ENCODE data around the gene GNL2.

The GNL2 gene

DNA sequence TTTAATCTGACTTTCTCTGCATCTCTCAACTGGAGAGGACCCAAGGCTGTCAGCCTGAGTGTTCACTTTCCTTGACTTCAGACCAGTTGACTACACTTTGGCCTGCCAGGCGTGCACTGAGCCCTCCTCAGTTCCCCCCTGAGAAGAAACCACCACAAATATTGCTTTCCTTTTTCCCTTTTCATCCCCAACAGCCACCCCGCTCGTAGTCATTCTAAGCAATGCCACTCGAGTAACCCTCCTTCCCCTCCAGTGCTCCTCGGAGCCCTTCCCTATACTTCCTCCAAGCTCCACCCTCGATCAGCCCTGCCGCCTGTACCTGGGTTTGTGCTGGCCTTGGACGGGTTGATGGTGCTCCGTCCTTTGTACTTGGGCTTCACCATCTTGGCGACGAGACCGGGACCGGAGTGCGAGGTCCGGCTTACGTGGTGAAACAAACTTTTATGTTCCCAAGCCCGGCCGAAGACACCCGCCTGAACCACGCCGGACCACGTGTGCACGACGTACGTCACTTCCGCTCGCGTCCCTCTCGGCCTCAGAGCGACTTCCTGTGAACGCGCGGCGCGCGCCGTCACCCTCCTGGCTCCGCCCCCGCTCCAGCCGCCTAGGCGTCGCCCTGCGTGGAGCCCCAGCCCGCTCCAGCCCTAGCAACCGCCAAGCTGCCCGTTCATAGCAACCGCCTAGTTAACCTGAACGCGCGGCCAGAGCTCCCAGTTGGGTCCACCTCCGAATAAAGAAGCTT, at the start of gene GNL2:
Gene GNL2, minus strand, starts transcription at position 498 of the 742 bp plus-strand sequence. Its CDS starts 115 bp downstream, at position 383.
- Mint-ChIP-seq H3K27me3 (no peaks in the 10 kb centered on the region), H3K4me3 (peak within 1 kb of the TSS; percentile 100), H3K9me3 (no peaks in the 10 kb centered on the region), H3K27ac (peak within 1 kb of the TSS; percentile 99), H3K4me1 (peaks cover 42% of the 10 kb centered on the region), H3K36me3 (peaks cover 6% of the 10 kb centered on the region)

DNA sequence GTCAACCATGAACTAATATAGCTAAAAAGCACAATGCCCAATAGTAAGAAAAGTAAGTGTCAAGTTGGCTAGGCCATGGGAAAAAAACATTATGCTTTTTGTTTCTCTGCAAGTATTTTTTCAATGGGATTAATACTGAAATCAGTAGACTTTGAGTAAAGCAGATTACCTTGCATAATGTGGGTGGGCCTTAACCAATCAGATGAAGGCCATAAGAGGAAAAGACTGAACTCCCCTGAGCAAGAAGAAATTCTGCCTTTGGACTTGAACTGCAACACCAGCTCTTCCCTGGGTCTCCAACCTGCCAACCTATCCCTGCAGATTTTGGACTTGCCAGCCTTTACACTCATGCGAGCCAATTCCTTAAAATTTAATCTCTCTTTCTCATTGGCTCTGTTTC, 45.3 kb upstream of the GNL2 start:
- no peaks in the 10 kb centered on the region for H3K4me1 Mint-ChIP-seq
- H3K4me3 Mint-ChIP-seq: no peak overlapping the region
- no peaks in the 10 kb centered on the region for H3K9me3 Mint-ChIP-seq
- H3K27ac Mint-ChIP-seq: no peak overlapping the region
- H3K27me3 Mint-ChIP-seq: peaks cover 12% of the 10 kb centered on the region
- H3K36me3 Mint-ChIP-seq: no peaks in the 10 kb centered on the region

DNA sequence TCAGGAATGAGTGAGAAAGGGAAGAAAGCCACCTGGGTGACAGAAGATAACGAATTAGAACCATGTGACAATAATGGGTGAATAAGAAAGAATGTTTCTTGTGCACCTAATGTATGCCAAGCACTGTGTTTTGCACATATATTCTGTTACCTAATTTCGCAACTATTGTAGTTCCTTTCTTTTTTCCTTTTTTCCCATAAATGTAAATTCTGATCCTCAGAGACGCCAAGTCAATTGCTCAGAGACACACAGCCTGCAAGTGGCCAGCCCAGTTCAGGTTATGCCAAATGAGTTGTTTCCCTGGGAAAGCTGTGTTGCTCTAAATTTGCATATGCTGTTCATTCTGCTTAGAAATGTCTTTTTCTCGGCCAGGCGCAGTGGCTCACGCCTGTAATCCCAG, 40.7 kb upstream of the GNL2 start:
- no peak overlapping the region for H3K4me3 Mint-ChIP-seq
- no peak overlapping the region for H3K27ac Mint-ChIP-seq
- H3K27me3 Mint-ChIP-seq: peaks cover 41% of the 10 kb centered on the region
- H3K9me3 Mint-ChIP-seq: no peaks in the 10 kb centered on the region
- peaks cover 5% of the 10 kb centered on the region for H3K4me1 Mint-ChIP-seq
- H3K36me3 Mint-ChIP-seq: no peaks in the 10 kb centered on the region

DNA sequence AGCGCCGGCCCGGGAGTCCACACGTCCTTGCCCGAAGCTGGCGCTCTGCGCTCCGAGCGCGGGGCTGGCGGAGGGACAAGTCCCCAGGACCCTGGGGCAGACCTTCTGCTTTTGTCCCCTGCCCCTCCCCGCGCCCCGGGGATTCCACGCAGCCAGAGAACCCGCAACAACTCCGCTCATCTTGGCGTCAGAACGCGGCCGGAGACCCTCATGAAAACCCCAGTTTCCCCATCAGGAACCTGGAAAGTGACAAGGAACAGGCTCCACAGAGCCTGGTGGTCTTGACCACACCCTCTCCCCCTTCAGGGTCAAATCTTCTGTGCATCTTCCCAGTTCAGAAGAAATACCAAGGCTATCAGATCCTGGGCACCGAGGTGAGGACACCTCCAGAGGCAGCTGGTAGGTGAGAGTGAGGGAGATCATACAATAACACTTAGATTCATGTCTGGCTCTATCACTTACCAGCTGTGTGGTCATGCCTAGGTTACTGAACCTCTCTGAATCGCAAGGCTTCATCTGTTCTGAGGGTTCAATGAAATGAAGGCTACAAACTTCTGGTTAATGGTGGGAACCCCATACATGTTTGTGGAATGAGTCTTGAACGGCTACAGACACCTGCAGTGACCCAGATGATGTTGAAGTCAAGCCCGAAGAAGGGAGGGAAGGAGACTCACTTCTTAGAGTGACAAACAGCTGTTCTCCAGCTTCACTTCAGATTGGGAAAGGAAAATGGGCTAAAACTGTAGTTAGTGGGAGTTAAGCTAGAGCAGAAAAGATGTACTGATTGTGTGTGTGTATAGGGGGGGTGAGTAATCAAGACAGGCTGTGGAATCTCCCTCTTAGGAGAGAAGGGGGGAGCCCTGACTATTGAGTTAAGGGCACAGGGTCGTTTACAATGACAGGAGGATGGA, 39.5 kb upstream of the GNL2 start:
- peaks cover 50% of the 10 kb centered on the region for H3K27me3 Mint-ChIP-seq
- no peaks in the 10 kb centered on the region for H3K9me3 Mint-ChIP-seq
- no peak overlapping the region for H3K27ac Mint-ChIP-seq
- no peak overlapping the region for H3K4me3 Mint-ChIP-seq
- peaks cover 5% of the 10 kb centered on the region for H3K4me1 Mint-ChIP-seq
- H3K36me3 Mint-ChIP-seq: no peaks in the 10 kb centered on the region

DNA sequence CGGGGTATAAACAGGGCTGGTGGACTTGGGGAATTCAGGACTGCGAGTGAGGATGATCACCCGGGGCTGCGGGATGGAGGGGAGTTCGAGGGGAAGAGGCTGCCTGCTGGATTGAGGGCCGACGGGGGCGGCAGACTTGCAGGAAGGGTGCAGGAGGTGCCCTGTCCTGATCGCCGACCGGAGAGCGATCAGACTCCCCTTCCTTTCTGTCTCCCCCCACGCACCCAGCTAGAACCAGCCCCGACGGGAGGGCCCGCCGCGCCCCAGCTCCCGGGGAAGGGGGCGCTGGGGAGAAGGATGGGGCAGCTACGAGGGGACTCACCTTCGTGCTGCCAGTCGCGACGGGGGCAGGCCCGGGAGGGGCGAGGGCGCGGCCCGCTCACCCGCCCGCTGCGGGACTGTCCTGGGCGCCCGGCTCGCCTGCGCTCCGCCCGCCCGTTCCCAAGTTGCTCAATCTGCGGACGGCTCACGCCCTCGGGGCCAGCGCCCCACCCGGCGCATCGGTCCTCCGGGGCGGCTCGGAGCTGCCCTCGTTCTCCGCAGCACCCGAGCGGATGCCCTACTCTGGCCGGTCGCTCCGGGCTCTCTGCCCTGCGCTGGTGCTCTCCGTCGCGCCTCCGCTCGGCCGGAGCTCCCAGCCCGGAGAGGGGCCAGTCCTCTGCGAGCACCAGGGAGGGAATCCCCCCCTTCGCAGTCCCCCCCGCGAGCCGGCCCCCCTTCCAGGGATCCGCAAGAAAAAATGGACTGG, 38.7 kb upstream of the GNL2 start, which contains the start of gene RSPO1:
Gene RSPO1, minus strand, starts transcription at position 649 of the 748 bp plus-strand sequence. CDS start 5,231 bp downstream, outside the sequence.
- Mint-ChIP-seq H3K4me3 (peak within 1 kb of the TSS; percentile 15), H3K27me3 (peaks cover 55% of the 10 kb centered on the region), H3K9me3 (no peaks in the 10 kb centered on the region), H3K27ac (no peak within 1 kb of the TSS), H3K36me3 (no peaks in the 10 kb centered on the region), H3K4me1 (peaks cover 5% of the 10 kb centered on the region)

DNA sequence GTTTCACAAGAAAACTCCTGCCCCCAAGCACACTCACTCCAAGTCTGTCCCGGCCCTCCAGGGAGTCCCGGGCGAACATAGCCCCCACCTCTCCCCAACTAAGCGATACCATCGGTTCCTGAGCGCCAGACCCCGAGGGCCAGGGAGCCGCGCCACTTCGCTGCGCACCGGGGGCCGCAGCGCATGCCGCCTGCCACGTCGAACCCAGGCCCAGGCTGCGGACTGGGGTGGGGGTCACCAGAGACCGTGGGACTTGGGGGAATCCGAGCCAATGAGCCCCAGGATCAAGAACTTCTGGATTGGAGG, 38.2 kb upstream of the GNL2 start:
- H3K27me3 Mint-ChIP-seq: peaks cover 58% of the 10 kb centered on the region
- H3K4me1 Mint-ChIP-seq: peaks cover 5% of the 10 kb centered on the region
- H3K4me3 Mint-ChIP-seq: peak overlapping the region; percentile 15
- H3K27ac Mint-ChIP-seq: no peak overlapping the region
- no peaks in the 10 kb centered on the region for H3K9me3 Mint-ChIP-seq
- no peaks in the 10 kb centered on the region for H3K36me3 Mint-ChIP-seq

DNA sequence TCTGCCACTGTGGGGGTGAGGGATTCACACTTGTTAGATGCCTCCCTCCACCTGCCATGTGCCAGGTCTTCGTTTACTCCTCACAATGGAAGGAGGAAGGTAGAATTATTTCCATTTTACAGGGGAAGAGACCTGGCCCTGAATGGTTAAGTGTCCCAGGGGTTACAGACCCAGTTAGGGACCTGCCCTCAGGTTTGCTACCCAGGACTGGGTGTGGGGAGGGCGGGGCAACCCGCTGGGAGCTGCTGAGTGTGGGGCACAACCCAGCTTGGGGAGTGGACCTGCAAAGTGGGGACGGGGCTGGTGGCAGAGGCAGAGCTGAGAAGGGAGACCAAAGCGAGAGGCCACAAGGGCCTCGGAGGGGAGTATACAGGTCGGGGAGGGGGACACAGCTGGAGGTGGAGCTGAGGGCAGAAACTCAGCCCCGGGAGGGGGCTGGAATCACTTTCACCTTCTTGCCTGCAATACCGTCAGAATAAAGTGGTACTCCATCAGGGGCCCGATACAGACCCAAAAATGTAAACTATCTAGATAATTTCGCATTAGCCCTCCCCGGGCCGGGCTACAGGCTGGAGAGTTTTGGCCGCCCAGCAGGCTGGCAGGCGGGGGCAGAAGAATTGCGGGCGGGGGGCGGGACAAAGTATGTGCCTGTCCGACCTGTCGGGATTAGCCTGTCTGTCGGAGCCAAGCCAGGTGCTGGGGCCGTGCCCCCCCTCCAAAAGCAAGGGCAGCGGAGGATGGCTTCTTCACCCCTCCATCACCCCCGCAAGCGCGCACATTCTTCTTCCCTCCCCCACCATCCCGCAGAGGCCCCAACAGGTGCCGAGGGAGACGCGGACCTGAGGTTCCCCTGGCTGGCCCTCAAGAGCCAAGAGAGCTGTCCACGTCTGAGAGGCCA, 37.6 kb upstream of the GNL2 start:
- Mint-ChIP-seq H3K4me1 (peaks cover 5% of the 10 kb centered on the region), H3K36me3 (no peaks in the 10 kb centered on the region), H3K4me3 (peak overlapping the region; percentile 15), H3K9me3 (no peaks in the 10 kb centered on the region), H3K27ac (no peak overlapping the region), H3K27me3 (peaks cover 56% of the 10 kb centered on the region)

DNA sequence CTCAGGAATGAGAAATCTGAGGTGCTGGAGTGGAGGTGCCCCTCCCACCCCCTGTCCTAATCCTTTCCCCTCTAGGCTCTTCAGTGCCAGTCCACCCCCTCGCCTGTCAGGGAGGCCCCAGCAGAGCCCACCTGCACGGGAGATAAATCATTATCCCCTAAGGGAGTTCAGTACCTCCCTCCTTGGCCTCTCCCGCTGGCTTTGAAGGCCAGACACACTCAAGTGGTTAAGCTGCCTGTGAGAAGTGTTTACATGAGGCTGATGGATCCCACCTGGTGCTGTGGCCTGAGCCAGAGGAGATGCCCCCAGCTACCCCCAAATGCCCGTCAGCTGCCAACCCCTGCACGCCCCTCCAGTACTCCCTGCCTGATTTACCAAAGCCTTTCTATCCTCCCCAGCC, 35.3 kb upstream of the GNL2 start:
- H3K4me1 Mint-ChIP-seq: peaks cover 5% of the 10 kb centered on the region
- H3K27me3 Mint-ChIP-seq: peaks cover 55% of the 10 kb centered on the region
- no peak overlapping the region for H3K27ac Mint-ChIP-seq
- H3K9me3 Mint-ChIP-seq: no peaks in the 10 kb centered on the region
- H3K4me3 Mint-ChIP-seq: no peak overlapping the region
- no peaks in the 10 kb centered on the region for H3K36me3 Mint-ChIP-seq

DNA sequence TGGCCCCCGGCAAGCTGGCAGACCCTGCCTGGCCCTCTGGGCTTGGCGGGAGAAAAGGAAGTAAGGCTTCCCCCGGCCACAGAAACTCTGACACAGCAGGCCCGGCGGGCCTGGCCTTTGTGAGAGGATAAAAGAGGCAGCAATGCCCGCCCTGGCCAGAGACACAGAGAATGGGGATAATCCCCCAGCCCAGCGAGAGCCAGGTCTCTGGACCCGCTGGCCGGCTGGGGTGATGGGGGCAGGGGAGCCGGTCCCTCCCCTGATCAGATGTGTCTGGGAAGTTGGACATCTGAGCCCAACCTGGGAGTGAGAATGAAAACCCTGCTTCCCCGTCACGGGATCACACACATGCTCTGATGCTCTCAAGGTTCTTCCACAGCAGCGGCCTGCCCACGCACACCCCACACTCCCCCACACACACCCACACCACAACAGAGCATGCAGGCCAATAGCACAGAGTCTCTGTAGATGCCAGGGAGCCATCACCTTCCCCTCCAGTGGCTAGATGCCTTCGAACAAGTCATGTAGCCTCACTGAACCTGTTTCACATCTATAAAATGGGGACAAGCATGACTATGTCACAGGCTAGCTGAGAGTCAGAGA, 34.8 kb upstream of the GNL2 start:
- H3K9me3 Mint-ChIP-seq: no peaks in the 10 kb centered on the region
- peaks cover 52% of the 10 kb centered on the region for H3K27me3 Mint-ChIP-seq
- no peaks in the 10 kb centered on the region for H3K36me3 Mint-ChIP-seq
- no peak overlapping the region for H3K4me3 Mint-ChIP-seq
- H3K4me1 Mint-ChIP-seq: peaks cover 5% of the 10 kb centered on the region
- no peak overlapping the region for H3K27ac Mint-ChIP-seq

DNA sequence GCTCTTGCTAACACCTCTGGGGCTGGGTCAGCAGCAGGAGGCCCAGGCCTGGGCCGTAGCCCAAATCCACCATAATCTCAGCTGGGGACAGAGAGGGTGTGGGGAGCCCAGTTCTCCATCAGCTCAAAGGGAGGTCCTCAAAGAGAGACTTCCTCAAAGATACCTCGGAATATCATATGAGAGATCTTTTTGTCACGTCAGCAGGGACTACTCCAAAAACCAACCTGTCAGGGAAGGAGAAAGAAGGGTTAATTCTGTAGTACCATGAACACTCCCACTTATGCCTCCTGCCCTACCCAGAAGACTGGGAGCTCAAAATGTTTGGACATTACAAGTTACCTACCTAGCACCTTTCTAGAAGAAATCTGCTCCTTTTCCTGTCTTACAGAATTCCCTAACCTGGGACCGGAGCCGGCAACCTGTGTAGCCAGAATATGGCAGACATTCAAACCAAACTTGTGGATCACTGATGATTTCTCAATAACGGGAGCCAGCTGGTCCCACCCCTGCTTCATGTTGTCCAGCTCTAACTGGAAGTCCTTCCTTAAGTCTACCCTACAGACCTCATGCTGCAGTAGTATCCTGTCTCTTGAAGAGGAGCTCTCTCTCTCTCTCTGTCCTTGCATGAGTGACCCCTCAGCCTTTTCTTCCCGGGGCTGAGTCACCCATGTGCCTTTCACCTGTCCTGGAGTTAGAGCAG, 34.1 kb upstream of the GNL2 start:
- Mint-ChIP-seq H3K9me3 (no peaks in the 10 kb centered on the region), H3K27ac (no peak overlapping the region)

DNA sequence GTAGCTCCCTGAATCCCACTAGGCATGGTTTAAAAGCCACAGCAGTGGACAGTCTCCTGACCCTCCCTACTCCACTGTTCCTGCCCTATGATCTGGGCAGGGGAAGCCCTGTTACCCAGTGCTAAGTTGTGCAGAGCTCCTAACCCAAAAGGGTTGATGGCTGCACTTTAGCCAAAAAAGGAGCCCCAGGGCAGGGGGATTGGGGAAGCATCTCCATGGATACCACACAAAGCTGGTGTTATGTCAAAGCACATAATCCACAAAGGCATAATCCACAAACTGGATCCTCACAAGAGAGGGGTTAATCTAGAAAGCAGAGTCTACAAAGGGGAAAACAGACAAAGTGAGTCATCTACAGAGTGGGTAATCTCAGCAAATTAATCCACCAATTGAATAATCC, 33.3 kb upstream of the GNL2 start:
- H3K4me3 Mint-ChIP-seq: no peak overlapping the region
- H3K27ac Mint-ChIP-seq: no peak overlapping the region
- H3K4me1 Mint-ChIP-seq: no peaks in the 10 kb centered on the region
- no peaks in the 10 kb centered on the region for H3K9me3 Mint-ChIP-seq
- H3K27me3 Mint-ChIP-seq: peaks cover 47% of the 10 kb centered on the region
- no peaks in the 10 kb centered on the region for H3K36me3 Mint-ChIP-seq

More for the DNA sequence above, 34.1 kb upstream of the GNL2 start:
- H3K4me3 Mint-ChIP-seq: no peak overlapping the region
- peaks cover 49% of the 10 kb centered on the region for H3K27me3 Mint-ChIP-seq
- H3K36me3 Mint-ChIP-seq: no peaks in the 10 kb centered on the region
- no peaks in the 10 kb centered on the region for H3K4me1 Mint-ChIP-seq

DNA sequence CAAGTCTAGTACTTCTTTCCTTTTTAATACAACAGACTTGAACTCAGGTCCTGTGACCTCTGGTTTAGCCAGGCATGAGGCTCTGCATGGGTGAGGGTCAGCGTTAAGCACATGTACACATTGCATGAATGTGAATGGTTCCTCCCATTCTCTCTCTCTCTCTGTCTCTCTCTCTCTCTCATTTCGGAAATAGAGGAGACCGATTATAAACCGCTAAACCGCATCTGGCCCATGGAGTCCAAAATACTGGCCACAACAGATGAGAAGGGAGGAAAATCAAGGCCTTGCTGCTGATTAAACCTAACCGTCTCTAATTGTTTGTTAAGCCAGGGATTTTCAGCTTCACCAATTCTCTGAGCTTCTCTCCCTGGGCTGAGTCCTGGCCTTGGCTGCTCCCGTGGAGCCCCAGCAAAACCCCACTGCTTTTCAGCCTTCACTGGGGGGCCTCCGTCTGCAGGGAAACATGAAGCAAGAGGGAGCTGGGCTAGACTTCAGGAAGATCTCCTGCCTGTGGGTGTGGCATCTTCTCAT, 32.4 kb upstream of the GNL2 start:
- peaks cover 45% of the 10 kb centered on the region for H3K27me3 Mint-ChIP-seq
- no peaks in the 10 kb centered on the region for H3K36me3 Mint-ChIP-seq
- H3K27ac Mint-ChIP-seq: no peak overlapping the region
- H3K9me3 Mint-ChIP-seq: no peaks in the 10 kb centered on the region
- H3K4me3 Mint-ChIP-seq: no peak overlapping the region
- H3K4me1 Mint-ChIP-seq: no peaks in the 10 kb centered on the region

DNA sequence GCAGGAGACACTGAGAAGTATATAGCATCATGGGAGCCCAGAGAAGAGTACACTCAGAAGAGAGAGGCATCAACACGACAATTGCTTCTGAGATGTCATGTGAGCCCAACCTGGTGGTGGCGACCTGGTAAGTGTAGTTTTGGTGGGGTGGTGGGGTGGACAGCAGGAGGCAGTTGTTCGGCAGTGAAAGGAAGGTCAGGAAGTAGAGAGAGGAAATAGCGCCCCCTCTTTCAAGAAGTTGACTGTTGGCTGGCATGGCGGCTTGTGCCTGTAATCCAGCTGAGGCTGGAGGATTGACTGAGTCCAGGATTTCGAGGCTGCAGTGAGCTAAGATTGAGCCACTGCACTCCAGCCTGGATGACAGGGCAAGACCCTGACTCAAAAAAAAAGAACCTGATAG, 26.4 kb upstream of the GNL2 start:
- H3K9me3 Mint-ChIP-seq: no peaks in the 10 kb centered on the region
- H3K4me3 Mint-ChIP-seq: no peak overlapping the region
- peaks cover 18% of the 10 kb centered on the region for H3K27me3 Mint-ChIP-seq
- no peaks in the 10 kb centered on the region for H3K36me3 Mint-ChIP-seq
- no peaks in the 10 kb centered on the region for H3K4me1 Mint-ChIP-seq
- no peak overlapping the region for H3K27ac Mint-ChIP-seq

DNA sequence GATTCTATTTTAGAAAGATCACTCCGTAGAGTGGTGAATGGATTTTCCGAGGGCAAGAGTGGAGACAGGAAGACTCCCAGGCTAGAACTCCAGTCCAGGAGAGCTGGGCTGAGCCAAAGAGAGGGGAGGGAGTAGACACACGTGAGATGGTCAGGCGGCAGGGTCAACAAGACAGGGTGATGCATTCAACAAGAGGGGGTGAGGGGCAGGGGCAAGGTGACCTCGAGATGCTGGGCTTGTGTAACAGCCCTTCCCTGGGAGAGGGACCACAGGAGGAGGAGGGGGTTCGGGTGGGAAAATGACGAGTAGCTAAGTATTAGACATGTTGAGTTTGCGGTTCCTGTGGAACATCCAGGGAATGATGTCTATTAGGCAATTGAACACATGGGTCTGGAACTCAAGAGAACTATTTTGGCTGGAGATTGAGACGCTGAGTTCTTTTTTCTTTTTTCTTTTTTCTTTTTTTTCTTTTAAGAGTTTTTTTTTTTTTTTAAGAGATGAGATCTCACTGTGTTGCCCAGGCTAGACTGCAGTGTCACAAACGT, 25.7 kb upstream of the GNL2 start:
- Mint-ChIP-seq H3K4me3 (no peak overlapping the region), H3K9me3 (no peaks in the 10 kb centered on the region), H3K27me3 (peaks cover 18% of the 10 kb centered on the region), H3K36me3 (no peaks in the 10 kb centered on the region), H3K4me1 (no peaks in the 10 kb centered on the region), H3K27ac (no peak overlapping the region)
